Stimulated activated CD4-positive, alpha-beta T cell treated with anti-CD3 and anti-CD28 coated beads, TNF-alpha, amount 100 ng/mL, for 24 hours (primary cell): ENCODE data around the gene VDAC1.
A peak's percentile ranks its signal among the peaks of the same experiment; 100 is the strongest.
"Not testable (repeated sequence)": the region's sequence is repeated elsewhere in the genome, so short reads cannot be mapped to it uniquely, and the experiment has no call there.

Experiments used
- DNase-seq, 3 experiments: peaks; one replicate each; pipeline ENCODE4 v3.0.0-alpha.2; 2020; ENCODE audit warnings: low read depth in 3 of 3

Gene VDAC1

DNA sequence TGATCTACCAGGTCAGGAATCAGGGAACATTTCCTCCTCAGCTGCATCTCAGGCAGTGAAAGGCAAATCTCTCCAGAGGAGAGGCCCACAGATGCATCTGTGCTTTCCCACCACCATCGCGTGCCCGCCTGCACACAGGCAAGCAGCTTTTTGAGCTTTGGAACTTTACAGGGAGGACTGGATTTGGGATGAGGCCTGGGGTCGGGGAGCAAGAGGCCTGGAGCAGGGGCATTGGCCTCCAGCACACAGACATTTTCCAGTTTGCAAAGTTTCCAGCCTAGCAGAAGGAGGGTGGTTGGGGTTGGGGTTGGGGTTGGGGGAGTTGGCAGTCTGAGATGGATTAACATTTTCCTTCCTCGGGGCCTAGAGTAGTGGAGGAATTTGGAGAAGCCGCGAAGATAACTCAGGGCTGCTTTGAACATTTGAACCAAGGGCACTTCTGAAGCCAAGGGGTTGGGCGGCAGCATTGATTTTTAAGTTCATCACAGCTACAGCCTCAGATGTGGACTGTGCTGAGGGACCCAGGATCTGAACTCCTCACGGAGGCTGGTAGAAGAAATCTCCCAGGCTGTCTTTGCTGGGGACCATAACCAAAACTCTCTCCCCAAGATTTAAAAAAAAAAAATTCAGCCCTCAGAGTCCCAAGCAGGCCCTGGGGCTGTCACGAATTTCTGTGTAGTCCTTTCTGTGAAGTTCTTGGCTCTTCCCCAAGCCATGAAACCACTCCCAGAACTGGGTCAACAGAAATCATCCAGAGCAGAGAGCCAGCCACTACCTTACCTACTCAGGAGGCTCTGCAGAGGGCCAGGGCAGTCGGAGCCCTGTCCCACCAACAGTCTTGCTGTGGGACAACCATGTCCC is 61.9 kb downstream of the VDAC1 start:
- no peak for DNase-seq

DNA sequence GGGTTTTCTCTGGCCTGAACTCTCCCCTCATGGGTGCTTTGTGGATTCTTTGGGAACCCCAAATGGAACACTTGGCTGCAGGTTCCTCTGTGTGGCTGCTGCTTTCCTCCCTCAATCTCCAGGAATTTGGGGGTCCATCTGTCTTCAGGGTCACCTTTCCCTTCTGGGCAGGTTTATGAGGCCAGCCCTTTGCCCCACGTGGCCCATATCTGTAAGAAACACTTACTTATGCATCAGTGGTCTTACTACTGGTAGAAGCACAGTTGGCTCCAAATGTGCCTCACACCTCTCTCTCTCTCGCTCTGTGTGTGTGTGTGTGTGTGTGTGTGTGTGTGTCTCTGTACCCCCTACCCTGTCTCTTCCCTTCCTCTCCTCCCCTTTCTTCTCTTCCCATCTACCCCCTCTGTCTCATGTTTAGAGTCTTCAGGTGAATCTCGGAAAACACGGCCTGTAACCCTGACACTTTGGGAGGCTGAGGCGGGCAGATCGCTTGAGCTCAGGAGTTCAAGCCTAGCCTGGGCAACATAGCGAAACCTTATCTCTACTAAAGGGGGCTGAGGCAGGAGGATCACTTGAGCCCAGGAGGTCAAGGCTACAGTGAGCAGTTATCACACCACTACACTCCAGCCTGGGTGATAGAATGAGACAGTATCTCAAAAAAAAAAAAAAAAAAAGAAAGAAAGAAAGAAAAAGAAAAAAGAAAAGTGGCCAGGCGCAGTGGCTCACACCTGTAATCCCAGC is 63.1 kb downstream of the VDAC1 start:
- DNase-seq = no peak

DNA sequence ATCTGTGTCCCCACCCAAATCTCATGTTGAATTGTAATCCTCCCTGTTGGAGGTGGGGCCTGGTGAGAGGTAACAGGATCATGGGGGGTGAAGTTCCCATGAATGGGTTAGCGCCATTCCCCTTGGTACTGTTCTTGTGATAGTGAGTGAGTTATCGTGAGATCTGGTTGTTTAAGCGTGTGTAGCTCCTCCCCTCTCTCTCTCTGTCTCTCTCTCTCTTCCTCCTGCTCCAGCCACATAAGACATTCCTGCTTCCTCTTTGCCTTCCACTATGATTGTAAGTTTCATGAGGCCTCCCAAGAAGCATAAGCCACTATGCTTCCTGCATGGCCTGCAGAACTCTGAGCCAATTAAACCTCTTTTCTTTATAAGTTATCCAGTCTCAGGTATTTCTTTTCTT is 65.1 kb downstream of the VDAC1 start:
- DNase-seq = no peak

DNA sequence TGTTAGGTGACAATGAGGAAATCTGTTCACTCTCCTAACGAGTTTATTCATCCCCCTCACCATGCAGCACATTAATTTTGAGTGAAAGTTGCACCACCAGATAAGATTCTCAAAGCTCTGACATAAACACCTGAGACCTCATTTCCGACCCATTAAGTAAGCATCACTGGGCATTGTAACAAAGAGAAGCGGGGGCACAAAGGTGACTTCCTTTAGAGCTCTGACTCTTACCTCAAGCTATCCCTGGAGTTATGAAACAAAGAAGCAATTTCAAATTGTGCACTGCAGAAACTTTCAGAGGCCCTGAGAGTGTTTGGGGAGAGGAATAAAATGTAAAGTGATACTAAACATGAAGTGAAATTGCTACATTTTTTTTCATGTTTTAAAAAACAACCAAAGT is 65.8 kb downstream of the VDAC1 start:
- no peak for DNase-seq

DNA sequence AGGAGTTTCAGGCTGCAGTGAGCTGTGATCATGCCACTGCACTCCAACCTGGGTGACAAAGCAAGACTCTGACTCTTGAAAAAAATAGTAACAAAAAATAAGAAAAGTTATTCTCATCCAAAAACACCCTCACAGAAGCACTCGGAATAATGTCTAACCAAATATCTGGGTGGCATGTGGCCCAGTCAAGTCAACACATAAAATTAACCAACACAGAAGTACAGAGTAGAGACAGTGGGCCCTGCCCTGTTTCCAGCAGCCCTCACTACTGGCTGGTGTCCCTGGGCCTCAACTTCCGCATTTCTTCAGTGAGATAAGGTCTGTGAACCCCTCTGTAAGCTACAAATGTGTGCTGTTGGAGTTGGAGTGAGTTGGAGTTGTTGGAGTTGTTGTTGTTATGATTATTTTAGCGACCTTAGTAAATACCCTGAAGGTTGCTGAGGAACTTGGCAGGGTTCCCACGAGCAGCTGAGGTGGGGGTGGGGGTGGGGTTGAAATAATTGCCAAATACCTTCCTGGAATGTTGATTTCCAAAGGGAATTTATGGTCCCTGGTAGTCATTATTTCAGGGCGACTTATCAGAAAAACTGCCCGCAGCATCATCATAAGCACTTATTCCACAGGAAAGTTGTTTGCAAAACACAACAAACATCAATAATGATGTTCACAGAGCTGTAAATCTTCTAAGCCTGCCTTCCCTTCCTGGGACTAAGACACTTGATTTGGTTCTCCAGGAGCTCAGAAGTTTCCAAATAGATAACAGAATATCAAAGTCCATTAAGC is 66.5 kb downstream of the VDAC1 start:
- DNase-seq = no peak

DNA sequence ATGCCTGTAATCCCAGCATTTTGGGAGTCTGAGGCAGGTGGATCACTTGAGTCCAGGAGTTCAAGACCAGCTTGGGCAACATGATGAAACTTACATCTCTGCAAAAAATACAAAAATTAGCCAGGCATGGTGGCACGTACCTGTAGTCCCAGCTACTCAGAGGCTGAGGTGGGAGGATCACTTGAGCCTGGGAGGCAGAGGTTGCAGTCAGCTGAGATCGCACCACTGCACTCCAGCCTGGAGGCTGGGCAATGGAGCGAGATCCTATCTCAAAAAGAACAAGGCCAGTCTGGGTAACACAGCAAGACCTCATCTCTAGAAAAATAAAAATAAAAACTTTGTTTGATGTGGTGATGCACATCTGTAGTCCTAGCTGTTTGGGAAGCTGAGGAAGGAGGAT is 67.1 kb downstream of the VDAC1 start:
- not testable (repeated sequence) for DNase-seq

DNA sequence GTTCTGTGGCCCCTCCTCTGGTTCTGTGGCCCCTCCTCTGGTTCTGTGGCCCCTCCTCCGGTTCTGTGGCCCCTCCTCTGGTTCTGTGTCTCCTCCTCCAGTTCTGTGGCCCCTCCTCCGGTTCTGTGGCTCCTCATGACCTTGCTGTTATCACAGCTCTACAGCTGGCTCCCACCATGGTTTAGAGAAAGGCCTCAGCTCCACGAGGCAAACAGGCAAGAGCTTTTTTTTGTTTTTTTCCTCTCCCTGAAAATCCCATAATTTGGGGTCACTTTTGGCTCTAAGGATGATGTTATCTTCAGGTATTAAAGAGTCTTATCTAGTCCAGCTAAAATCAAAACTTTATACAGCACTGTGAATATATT is 68.1 kb downstream of the VDAC1 start:
- DNase-seq = no peak

DNA sequence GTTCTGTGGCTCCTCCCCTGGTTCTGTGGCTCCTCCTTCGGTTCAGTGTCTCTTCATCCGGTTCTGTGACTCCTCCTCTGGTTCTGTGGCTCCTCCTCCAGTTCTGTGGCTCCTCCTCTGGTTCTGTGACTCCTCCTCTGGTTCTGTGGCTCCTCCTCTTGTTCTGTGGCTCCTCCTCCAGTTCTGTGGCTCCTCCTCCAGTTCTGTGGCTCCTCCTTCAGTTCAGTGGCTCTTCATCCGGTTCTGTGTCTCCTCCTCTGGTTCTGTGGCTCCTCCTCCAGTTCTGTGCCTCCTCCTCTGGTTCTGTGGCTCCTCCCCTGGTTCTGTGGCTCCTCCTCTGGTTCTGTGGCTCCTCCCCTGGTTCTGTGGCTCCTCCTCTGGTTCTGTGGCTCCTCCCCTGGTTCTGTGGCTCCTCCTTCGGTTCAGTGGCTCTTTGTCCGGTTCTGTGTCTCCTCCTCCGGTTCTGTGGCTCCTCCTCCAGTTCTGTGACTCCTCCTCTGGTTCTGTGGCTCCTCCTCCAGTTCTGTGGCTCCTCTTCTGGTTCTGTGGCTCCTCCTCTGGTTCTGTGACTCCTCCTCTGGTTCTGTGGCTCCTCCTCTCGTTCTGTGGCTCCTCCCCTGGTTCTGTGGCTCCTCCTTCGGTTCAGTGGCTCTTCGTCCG is 68.7 kb downstream of the VDAC1 start:
- not testable (repeated sequence) for DNase-seq

DNA sequence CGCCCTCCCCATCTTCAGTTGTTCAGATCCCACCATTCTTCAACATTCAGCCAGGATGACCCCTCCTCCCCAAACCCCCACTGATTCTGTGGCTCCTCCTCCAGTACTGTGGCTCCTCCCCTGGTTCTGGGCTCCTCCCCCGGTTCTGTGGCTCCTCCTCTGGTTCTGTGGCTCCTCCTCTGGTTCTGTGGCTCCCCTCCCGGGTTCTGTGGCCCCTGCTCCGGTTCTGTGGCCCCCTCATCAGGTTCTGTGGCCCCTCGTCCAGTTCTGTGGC is 69.2 kb downstream of the VDAC1 start:
- no peak for DNase-seq

DNA sequence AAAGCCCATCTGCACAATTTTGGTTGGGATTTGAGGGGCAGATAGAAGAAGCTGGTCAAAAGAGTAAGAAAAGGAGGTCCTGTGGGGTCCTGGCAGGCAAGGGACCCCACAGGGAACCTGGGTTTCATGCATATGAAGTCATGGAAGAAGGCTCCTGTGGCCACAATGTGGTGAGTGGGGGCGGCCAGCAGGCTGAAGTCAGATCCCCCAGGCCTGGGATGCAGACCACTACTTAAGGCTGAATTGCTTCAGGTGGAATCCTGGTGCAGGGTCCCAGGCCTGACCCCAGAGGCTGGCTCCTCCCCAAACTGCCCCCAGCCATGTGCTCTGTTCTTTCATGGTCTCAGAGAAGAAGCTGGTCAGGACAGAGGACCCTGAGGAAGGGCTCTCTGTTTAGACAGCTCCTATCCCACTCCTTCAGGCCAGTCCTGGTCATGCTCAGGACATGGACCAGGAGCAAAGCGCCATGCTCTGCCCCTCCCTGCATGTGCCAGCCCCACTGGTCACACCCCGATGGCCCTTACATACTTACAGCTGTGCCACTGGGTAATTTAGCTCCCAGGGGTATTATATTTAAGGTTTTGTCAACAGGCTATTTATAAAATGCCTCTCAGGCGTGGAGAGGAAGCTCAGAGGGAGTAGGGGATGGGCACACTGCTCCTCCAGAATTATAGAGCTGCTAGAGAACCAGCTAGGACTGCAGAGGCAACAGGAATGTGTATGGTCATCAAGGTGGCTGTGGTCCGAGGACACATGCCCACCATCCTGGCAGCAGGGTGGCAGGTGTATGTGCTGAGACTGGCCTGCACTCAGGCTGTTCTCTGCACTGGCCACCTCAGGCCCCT is 69.7 kb downstream of the VDAC1 start:
- DNase-seq = no peak

DNA sequence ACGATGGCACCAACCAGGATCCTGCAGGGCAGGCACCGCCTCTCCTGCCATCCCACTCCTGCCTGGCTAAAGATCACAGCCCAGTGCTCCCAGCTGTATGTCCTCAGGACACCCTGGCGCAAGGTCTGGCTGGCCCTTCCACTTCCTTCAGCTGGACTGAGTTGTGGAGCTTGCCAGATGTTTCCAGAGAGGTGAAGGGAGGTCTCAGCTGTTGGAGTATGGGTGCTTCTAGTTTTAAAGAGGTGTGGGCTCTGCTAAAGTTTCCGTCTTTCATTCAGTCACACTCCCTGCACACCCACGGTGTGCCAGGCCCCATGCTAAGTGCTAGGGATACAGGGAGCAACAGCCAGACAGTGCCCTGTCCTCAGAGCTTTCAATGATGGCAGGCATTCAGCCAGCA is 70.5 kb downstream of the VDAC1 start:
- no peak for DNase-seq

DNA sequence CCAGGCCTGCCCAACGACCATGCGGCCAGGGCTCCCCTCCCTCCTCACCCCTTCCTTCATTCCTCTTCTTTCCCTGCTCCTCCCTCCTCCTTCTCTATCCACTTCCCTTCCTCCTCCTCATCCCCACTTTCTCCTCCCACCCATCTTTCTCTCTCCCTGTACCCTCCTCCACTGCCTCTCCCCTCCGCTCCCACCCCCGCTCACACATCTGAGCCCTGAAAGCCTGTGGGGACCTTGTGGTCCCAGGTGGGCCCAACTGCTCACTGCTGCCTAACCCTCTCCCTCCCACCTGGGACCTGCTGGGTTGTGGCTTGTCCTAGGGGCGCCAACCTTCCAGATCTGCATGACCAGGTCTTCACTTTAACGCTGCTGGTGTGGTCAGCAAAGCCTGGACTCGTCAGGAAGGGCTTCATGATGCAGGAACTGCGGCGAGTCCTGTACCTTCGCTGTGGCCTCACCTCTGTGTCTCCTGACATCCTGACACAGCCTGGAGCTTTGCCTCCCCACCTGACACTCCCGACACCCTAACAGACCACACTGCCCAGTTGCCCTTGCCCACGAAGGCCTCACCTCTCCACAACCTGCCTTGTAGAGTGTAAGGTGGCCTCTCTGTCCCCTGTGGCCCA is 71.0 kb downstream of the VDAC1 start:
- no peak for DNase-seq

DNA sequence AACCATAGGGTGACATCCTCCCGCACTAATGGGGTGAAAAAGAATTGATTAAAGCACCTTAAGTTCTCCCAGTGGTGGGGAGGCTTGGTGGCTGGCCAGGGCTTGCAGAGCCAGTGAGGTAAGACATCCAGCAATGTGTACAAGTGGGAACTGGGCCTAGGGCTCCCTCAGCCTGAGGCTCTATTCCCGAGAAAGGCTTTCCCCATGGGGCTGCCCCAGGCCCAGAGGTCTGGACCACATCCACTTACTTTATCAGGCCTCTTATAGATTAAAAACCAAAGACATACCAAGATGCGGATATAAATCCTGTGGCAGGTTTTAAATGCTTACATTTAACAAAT is 71.6 kb downstream of the VDAC1 start:
- DNase-seq = no peak

DNA sequence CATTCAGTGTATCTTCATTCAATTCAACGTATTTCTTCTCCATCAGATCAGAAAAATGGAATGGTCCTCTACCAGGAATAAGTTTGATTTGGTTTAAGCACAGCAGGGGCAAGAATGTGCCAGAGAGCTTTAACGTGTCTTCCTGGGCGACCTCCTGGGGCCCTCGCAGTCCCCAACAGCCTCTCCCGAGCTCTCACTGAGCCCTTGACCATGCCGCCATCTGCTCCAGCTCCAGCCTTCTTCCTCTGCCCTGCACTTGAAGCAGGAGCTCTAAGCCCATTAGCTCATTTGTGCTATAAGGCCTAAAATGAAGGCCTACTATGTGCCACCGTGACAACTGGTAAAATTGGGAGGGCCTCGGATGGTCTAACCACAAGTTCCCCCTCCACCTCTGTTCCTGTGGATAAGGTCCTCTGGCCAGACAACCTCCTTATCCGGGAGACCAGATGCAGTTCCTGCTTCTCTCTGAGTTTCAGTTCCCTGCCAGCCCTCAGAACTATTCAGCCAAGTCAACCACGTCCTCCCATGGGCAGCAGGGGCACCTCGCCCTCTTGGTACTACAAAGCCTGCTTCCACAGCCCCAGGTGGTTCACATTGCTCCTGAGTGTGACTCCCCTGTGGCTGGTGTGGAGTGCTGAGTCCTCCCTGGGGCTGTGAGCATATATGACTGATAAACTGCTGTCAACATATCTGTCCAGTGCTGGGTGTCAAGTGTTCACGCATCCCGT is 72.2 kb downstream of the VDAC1 start:
- no peak for DNase-seq

DNA sequence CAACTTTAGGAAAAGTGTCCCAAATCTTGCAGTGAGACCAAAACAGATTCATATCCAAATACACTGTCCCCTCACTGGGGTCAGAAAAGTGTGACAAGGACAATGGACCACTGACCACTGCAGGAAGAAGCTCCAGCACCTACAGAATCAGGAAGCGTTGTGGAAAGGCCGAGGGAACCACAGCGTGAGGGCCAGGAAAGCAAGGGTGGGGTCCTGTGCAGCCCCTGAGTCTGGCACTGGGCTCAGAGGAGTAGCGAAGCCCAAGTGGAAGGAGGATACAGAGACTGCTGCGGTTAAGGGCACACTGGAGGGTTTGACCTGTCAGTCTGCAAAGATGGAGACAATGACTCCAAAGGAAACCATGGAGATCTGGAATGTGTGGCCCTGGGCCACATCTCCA is 73.2 kb downstream of the VDAC1 start:
- DNase-seq = no peak

DNA sequence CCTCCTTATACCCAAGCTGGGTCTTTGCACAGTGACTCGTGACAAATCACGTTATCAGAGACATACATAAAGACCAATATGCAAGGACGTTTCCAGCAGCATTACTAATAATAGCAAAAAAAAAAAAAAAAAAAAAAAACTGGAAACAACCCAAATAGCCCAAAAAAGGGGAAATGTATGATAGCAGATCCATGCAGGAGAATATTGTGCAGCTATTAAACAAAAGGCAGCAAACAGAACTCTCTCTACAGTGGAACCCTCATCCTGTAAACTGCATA is 74.0 kb downstream of the VDAC1 start:
- no peak for DNase-seq

DNA sequence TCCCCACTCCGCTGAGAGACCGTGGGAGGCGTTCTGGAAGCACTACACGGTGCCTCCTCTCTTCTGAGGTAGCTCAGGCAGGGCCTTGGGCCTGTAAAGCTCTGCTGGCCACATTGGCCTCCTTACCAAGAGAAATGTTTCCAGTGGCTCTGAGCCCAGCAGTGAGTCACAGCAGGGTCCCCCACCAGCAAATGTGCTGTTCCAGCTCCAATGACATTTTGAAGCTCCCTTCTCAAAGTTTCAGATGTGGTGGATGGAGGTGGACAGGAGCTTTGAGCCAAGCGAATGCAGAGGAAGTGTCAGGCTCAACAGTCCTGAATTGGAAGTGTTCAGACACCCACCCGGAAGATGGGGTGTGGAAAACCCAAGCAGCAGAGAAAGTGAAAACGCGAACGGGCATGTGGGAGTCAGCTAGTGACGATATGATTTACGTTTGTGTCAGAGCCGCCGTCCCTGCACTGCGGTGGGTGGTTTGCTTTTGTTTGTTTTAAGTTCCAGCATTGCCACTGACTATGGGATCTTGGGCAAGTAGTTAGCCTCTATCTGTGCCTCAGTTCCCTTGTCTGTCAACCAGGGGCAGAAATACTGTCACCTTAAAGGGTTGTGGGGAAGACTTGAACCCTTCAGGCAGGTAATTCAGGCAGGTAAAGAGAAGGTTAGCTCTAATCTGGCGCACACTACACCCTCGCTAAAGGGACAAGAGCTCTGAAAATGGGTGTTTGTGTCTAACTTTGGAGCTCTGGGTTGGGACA is 74.5 kb downstream of the VDAC1 start:
- peak; percentile 59 to 78 (median 70) for DNase-seq

DNA sequence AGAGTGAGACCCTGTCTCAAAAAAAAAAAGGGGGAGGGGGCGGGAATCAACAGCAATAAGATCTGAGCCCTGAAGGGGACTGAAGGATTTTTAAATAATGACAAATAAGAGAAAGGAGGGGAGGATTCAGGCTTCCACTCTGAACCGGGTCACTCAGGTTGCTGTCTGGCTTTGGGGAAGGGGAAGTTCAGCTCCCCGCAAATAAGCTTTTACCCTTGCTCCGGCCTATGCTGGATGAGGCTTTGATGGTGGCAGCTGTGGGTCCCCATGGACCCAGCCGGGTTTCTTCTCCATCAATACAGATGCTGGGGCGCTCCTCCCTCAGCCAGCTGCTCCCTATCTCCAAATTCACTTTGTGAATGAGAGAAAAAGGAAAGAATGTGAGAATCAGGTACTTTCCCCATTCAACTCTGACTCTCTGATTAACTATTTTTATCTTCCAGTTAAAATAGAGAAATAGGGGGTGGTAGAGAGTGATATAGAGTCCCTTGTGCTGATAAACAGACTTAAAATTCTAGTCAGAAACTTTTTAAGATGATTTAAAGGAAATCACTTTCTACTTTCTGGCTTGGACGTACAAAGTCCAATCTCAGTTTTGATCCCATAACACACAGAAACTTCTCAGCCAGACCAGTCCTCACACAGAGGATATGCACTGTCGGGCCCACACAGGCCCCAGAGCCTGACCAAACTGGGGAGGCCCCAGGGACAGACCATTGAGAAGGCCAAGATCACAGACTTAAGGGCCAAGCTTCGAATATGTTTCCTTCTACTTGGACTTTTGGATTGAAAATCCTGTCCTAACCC is 76.0 kb downstream of the VDAC1 start:
- no peak for DNase-seq
